HG03520 (cell line): ENCODE results near the gene LRRC8E.

Source experiments
- ATAC-seq: cut with Tn5 transposase; IDR thresholded peaks from one replicate; pipeline ENCODE4 v1.9.1; 2021; ENCODE audit warnings: mild to moderate bottlenecking, moderate library complexity; ENCODE audit not compliant: unreplicated experiment

The LRRC8E gene

GRCh38 chr19:7888145-7888825, at the start of gene LRRC8E:
Gene LRRC8E (plus strand): TSS chr19:7888510. CDS start chr19:7895604, 7,094 bp downstream.
- no peak for ATAC-seq

- no peak for ATAC-seq
Observed at GRCh38 chr19:7839476-7839875, 48.8 kb upstream of the LRRC8E start.

DNA sequence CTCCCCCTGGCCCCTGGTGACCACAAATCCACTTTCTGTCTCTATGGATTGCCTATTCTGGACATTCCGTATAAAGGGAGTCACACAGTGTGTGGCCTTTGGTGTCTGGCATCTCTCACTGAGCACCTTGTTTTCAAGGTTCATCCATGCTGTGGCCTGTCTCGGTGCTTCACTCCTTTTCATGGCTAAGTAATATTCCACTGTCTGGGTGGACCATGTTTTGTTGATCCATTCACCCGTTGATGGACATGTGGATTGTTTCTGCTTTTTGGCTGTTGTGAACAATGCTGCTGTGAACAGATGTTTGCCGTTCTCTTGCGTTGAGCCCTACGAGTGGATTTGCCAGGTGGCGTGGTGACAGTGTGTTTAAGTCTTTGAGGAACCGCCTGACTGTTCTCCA, 47.7 kb upstream of the LRRC8E start:
- no peak for ATAC-seq

- ATAC-seq, result no peak
Observed at GRCh38 chr19:7841751-7842660, 46.3 kb upstream of the LRRC8E start.

GRCh38 chr19:7842661-7843294, 45.5 kb upstream of the LRRC8E start:
- ATAC-seq, result no peak

GRCh38 chr19:7843521-7843920, 44.8 kb upstream of the LRRC8E start:
- ATAC-seq, result no peak

DNA sequence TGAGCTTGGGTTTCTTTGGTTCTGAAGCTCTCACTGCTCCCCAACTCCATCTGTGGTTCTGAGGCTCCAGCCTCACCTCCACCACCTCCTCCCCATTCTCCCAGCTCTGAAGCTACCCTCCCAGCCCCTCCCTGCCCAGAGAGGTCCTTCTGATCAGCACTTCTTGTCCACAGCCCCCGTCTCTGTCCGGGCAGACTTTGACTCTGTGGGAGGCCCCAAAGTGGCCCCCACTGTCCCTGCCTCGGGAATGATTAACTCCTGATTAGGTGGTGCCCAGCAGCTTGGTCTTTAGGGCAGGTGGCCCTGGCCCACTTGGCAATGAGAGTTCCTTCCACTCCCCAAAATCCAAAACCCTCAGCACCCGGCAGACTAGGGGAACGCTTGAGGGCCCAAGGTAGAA, 43.9 kb upstream of the LRRC8E start:
- ATAC-seq, result no peak

DNA sequence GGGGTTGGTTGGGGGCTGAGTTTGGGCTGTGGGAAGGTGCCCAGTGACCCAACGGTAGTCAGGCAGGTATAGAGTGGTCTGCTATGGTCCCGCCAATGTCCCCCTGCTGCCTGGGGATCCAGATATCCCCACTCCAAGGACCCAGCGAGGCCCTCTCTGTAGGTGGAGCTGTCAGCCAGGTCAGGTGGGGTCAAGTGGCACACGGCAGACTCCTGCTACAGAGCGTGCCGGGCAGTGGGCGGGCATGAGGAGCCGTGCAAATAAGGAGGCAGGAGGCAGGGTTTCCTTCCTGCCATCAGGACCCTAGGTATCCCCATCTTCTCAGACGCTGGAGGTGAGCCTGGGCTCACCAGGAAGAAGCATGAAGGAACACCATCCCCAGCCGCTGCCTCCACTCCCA, 43.4 kb upstream of the LRRC8E start:
- ATAC-seq, result no peak

DNA sequence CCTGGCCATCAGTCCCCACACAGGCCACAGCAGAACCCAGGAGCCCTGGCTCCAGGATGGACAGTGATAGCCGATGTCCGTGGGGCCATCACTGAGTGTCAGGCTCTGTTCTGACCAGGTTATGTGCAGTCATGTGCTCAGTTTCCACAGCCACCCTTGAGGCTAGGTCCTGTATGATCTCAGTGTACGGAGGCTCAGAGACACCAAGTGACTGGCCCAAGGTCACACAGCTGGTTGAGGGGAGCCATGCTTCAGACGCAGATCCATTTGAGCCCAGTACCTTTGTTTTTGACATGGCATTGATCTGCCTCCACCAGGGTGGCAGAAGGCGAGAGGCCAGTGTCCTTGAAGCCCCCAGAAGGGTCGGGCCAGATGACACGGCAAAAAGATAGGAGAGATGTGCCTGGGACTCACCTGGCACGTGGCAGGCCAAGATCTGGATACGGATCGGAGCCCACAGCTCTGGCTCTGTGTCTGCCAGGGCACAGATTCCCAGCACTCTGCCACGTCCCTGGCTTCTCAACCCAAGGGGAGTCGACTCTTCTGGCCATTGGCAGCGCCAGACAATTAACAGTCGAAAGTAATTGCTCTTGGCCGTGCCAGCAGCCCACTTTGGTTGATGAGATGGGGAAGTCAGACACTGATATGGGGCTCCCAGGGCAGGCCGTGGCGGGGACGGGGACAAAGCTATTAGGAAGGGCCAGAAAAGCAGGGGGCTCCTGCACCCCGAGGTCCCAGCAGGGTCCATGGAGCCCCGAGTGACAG, 42.7 kb upstream of the LRRC8E start:
- ATAC-seq, result no peak

DNA sequence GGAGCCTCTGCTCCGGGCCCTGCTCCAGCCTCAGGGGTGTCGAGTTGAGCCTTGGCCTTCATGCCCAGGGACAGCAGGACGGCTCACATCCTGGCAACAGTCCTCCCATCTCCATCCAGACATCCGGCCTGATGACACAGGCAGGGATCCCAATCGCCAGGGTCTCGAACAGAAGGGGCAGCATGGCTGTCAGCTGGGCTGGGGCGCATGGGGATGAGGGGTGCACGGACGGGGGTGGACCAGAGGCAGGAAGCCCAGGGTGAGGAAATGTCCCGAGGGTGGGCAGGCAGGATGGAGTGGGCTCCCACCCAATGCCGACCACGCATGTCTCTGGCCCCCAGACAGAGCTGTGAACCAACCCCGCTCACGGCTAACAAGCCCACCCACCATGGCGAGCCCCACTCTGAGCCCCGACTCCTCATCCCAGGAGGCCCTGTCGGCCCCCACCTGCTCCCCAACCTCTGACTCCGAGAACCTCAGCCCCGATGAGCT, 42.1 kb upstream of the LRRC8E start:
- ATAC-seq, result no peak

DNA sequence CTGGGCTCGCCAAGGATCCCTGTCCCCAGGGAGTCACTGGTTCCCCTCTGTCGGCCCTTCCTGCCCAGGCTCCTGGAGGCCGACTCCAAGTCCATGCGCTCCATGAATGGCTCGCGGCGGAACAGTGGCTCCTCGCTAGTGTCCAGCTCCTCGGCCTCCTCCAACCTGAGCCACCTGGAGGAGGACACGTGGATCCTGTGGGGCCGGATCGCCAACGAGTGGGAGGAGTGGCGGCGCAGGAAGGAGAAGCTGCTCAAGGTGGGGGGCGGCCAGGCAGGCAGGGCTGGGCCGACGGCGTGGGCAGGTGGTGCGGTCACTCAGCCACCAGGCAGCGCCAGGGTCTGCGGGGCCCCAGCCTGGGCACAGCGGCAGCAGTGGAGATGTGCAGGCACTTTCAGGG, 40.6 kb upstream of the LRRC8E start:
- no peak for ATAC-seq

DNA sequence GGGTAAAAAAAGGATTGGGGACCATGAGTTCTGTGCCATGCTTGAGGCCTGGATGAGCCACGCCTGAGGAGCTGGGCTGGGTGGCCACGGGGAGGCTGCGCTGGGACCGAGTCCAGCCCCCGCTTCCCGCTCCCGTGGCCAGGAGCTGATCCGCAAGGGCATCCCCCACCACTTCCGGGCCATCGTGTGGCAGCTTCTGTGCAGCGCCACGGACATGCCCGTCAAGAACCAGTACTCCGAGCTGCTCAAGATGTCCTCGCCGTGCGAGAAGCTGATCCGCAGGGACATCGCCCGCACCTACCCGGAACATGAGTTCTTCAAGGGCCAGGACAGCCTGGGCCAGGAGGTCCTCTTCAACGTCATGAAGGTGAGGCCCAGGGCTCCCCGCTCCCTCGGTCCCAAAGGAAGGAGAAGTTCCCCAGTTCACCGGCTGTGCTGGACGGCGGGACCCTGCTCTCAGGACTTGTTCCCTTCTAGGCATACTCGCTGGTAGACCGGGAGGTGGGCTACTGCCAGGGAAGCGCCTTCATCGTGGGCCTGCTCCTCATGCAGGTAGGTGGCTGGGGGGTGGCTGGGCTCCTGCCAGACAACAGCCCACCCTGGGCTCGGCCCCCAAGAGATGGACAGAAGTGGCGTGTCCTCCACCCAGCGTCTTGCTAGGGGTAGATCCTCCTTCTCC, 39.4 kb upstream of the LRRC8E start:
- ATAC-seq, result no peak

GRCh38 chr19:7849631-7849999, 38.7 kb upstream of the LRRC8E start:
- no peak for ATAC-seq

DNA sequence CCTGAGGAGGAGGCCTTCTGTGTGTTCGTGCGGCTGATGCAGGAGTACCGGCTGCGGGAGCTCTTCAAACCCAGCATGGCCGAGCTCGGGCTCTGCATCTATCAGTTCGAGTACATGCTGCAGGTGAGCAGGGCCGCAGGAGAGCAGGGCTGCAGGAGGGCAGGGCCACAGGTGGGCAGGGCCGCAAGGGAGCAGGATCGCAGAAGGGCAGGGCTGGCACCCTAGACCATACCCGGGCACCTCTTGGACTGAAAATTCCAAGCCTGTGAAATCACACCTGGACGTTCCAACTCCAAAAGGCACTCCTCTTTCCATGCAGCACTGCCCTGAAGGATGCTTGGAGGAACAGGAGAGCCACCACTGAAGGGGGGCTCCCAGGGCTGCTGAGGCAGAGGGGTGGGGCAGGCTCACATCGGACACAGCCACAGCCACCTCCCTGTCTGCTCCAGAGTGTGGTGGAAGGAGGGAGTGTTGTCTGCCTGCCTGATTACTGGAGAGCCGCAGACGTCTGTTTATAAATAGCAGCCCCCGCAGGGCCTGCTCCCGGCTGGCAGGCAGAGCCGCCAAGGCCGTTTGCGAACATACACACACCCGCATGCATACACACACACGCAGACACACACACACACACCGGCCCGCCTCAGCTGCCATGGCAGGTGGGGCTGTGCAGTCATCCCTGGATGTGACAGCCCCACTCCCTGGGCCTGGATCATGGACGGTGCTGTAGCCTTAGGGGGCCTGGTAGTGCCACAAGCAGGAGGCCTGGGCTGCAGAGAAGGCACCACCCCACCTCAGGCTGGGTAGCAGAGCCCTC, 38.1 kb upstream of the LRRC8E start:
- ATAC-seq, result no peak

- ATAC-seq, result no peak
Observed at GRCh38 chr19:7850945-7851622, 37.2 kb upstream of the LRRC8E start.

- no peak for ATAC-seq
Observed at GRCh38 chr19:7851623-7852500, 36.4 kb upstream of the LRRC8E start.

GRCh38 chr19:7852851-7853769, 35.2 kb upstream of the LRRC8E start:
- no peak for ATAC-seq
